HG02759 (cell line): ENCODE data around the gene TCF12.
"Not testable (repeated sequence)": the region's sequence is repeated elsewhere in the genome, so short reads cannot be mapped to it uniquely, and the experiment has no call there.

Source experiments
- ATAC-seq: cut with Tn5 transposase; IDR thresholded peaks from one replicate; pipeline ENCODE4 v1.9.1; 2021; ENCODE audit warnings: mild to moderate bottlenecking, moderate library complexity; ENCODE audit not compliant: unreplicated experiment

TCF12 gene

DNA sequence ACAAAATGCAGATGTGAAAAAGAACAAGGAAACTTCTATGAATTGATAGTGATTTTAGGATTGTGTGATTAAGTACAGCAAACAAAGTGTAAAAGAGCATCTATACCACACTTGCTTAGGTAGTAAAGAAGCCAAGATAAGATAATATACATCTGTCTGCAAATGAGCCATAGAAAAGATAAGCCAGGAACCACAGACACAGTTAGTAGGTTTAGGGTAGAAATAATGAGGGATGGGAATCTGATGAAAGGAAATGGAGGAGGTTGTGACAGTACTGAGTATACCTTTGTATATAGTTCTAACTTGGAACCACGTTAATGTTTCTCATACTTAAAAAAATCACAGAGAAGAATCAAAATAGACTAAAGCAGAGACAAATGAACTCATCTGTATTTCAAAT is 54.0 kb downstream of the TCF12 start:
- no peak for ATAC-seq

GRCh38 chr15:56973463-56973862 is 55.0 kb downstream of the TCF12 start:
- no peak for ATAC-seq

DNA sequence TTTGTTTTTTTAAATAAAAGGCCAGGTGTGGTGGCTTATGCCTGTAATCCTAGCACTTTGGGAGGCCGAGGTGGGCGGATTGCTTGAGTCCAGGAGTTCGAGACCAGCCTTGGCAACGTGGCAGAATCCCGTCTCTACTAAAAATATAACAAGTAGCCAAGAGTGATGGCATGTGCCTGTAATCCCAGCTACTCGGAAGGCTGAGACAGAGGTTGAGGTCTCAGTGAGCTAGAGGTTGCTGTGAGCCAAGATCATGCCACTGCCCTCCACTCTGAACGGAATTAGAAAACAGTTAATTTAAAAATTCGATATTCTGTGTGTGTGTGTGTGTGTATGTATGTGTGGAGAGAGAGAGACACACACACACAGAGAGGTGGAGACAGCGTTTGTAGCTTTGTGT is 58.8 kb downstream of the TCF12 start:
- no peak for ATAC-seq

DNA sequence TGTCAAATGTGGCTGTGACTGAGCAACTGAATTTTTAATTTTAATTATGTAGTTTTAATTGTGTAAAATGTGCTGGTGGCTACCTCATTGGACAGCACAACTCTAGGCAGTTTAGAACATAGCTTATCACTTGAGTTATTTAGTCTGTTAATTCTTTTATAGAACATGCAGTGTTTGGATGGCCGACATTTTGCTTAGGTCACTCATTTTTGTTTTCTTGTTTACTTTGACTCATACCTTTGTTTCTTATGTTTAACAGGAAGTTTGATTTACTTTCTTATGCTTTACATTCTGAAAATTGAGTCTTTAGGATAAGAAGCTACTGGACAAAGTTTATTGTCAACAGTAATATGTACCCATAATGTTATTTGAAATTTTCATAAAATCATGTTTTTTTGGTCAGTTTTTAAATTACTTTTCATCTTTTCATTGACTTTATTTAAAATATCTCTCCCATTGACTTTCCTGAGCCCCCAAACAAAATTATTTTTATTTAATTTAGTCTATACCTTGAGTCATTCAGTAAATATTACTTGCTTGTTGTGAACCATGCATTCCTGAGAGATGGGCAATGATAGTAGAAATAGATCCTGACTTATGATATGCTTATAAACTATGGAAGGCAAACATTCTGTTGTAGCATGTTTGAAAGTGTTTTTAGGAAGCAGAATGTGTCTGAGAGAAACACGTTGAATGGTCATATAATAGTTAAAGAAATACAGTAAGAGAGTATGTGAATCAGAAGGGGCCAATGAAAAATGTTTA is 60.6 kb downstream of the TCF12 start:
- no peak for ATAC-seq

- ATAC-seq, result no peak
Observed at GRCh38 chr15:56980473-56980872, 62.0 kb downstream of the TCF12 start.

DNA sequence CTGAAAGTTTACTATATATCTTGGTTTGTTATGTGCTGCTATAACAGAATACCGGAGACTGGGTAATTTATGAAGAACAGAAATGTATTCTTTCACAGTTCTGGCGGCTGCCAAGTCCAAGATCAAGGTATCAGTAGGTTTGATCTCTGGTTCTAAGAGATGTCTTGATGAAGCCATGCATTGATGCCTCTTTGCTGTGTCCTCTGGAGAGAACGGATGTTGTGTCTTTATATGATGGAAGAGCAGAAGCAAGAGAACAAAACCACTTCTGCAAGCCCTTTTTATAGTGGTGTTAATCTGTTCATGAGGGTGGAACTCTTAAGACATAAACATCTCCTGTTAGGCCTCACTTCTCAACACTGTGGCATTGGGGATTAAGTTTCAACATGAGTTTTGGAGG is 62.7 kb downstream of the TCF12 start:
- no peak for ATAC-seq

DNA sequence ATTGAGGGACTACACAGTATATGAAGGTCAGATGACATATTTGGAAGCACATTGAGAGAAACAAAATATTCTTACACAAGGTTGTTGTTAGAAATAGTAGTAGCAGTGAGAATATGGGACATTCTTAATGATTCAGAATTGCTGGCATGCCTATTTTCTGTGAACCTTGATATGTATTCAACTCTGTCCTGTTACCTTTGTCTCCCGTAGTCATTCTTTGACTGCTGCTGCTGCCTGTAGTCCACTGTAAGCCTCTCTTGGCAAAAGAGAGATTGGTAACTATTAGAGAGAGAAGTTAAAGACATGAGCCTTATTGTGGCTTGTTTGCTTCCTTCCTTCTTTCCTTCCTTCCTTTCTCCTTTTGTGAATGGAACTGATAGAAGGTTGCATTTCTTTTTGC is 64.5 kb downstream of the TCF12 start:
- no peak for ATAC-seq

GRCh38 chr15:56984681-56985481 is 66.4 kb downstream of the TCF12 start:
- ATAC-seq, result no peak

DNA sequence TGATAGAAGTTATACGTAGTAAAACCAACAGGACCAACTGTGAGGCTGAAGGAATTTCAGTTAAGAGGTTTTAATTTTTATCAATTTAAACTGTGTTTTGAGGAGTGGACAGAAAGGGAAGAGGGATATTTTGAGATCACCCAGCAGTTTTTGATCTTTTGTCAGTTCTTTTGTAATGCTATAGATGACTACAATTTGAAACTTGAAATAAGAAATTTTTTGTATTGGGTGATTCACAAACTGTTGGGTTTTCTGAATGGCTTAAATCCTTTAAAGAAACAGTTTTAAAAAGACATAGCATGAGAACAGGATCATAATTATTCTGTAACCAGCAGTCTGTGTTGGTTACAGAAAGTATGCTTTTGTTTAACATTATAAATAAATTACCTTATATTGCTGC is 67.4 kb downstream of the TCF12 start:
- ATAC-seq, result no peak

DNA sequence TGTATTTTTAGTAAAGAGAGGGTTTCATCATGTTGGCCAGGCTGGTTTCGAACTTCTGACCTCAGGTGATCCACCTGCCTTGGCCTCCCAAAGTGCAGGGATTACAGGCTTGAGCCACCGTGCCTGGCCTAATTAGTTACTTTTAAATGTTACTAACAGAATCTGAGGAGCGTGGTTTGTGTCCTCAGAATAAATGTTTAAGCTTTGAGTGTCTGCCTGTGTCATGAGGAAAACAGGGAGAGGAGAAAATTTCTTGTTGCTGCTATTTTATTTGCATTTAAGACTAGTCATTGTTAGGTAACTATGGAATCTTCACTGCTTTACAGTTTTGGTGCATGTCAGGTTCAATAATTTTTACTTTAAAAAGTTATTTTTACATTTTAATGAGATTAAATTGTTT is 68.8 kb downstream of the TCF12 start:
- no peak for ATAC-seq

DNA sequence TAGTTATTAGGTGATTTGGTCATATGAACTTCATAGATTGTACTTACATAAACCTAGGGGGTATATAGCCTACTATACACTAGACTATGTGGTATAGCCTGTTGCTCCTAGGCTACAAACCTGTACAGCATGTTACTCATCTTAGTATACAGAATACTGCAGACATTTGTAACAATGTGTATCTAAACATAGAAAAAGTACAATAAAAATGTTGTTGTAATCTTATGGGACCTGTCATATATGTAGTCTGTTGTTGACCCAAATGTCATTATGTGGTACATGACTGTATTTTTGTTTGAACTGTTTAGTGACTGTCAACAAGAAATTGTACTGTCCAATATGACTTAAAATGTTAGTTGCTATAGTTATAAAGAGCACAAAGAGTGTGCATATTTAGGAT is 69.8 kb downstream of the TCF12 start:
- ATAC-seq, result no peak

- no peak for ATAC-seq
Observed at GRCh38 chr15:56989411-56989924, 71.0 kb downstream of the TCF12 start.

DNA sequence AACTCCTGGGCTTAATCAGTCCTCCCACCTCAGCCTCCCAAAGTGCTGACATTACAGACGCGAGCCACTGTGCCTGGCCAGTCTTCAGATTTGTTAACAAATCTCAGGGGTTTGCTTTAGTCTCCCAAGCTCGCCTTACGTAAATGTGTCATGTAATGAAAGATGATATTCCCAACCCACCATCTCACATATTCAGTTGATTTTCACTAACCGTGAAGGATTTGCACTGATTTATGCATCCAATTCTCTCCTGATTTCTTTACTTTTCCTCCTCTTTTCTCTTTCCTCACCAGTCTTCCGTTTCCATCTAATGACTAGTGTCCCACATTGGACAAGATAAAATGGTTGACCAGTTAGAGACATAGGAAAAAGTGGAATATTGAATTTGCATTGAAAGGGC is 72.6 kb downstream of the TCF12 start:
- no peak for ATAC-seq

DNA sequence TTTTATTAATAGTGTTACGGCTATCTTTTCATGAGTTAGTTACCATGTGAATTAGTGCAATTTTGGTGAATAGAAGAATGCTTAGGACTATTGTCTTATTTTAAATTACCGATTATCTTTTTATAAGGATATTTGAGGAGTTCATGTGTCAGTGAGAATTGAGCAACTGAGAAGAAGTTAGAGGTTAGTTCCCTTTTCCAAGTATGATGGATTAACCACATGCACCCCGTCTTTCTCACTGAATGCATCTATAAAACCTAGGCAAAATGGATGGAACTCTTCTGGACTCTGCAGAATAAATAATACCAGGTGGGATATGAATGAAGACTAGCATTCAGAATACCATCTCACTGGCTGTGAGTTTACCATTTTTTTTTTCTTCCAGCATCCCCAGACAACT is 74.3 kb downstream of the TCF12 start:
- ATAC-seq, result no peak

DNA sequence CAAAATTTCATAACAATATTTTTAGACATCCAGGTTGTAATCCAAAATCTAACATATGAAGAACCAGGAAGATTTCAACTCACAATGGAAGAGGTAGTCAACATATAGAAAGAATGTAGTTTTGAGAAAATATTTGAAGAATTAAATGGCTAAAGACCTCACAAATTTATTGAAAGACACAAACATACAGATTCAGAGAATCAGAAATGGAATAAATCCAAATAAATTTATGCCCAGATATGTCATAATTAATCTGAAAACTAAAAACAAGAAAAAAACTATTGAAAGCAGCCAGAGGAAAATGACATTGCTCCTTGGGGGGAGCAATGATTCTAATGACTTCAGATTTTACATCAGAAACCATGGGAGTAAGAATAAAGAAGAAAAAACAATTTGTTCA is 75.8 kb downstream of the TCF12 start:
- no peak for ATAC-seq

- no peak for ATAC-seq
Observed at GRCh38 chr15:56996093-56996492, 77.6 kb downstream of the TCF12 start.

GRCh38 chr15:56996746-56997470 is 78.5 kb downstream of the TCF12 start:
- ATAC-seq, result no peak

- no peak for ATAC-seq
Observed at GRCh38 chr15:57003418-57003817, 85.0 kb downstream of the TCF12 start.

DNA sequence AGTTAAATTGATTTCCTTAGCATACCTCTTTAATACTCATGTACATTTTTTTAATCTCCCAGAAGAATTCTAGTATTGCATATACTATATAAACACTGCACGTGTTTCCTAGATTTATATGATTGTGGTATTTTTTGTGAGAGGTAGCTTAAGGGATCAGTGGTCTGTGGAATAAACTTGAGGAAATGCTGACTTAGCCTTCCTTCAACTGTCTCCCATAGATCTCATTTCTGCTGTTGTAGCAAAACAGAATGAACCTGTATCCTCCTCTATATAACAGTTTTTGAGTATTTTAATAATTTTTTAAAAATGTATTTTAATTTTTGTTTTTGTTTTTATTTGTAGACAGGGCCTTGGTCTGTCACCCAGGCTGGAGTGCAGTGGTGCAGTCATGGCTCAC is 86.8 kb downstream of the TCF12 start:
- no peak for ATAC-seq

- not testable (repeated sequence) for ATAC-seq
Observed at GRCh38 chr15:57007797-57008196, 89.4 kb downstream of the TCF12 start.

DNA sequence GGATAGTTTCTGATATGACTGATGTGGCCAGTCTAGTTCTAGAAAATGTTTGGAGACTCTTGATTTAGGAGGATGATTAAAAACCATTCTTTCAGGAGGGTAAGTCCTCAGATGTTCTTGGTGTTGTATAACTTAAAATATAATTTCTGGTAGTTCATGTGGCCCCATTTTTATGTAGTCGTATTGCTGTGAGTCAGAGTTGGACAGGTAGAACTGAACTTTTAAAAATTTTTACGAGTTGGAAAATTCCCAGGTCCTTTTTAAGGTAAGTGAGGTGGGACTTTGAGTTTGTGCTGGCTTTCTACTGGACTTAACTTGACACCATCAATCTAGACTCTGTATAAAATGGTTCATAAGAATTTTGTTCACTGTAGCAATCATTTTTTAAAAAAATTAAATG is 92.3 kb downstream of the TCF12 start:
- no peak for ATAC-seq

- ATAC-seq, result no peak
Observed at GRCh38 chr15:57012556-57012955, 94.1 kb downstream of the TCF12 start.
